GM12878 (cell line): ENCODE data around the gene WDR59. TPM values are rescaled to one million over a fixed set of nuclear protein-coding genes. Genes with fewer than 3 reads are reported as not detected.

ENCODE experiments used
- ATAC-seq: fragments of 200-7000 bp; cut with Tn5 transposase; 3 replicates; pipeline ENCODE4 v1.9.1; 2020; ENCODE audit warnings: mild to moderate bottlenecking, moderate library complexity
- BruUV-seq: library from RNA; stranded (reverse); fragments of 400-500 nt; replicated peaks from 2 replicates; lab custom pipeline; 2021; lab: Mats Ljungman, UMichigan
- CTCF ChIA-PET: fragments of 300-600 bp; sonication (Branson Sonifier 250); formaldehyde crosslinking; extraction: SDS; loops from one replicate; lab custom pipeline; 2021; ENCODE audit warnings: inconsistent platforms; lab: Yijun Ruan, JAX
- POLR2A ChIA-PET: fragments of 350-600 bp; formaldehyde crosslinking; extraction: SDS; loops from one replicate; lab custom pipeline; 2021; ENCODE audit warnings: inconsistent platforms; lab: Charles Lee
- RAD21 ChIA-PET: fragments of 300-600 bp; sonication (Branson Sonifier 250); formaldehyde crosslinking; loops from one replicate; lab custom pipeline; 2023; ENCODE audit warnings: antibody characterized with exemption; ENCODE audit not compliant: unreplicated experiment; lab: Charles Lee
- SMC1A ChIA-PET: fragments of 300-600 bp; sonication (Branson Sonifier 250); formaldehyde crosslinking; loops from one replicate; lab custom pipeline; 2023; ENCODE audit not compliant: unreplicated experiment, uncharacterized antibody; lab: Charles Lee
- DNase-seq: peaks from one replicate; pipeline ENCODE4 v3.0.0-alpha.2; 2011; ENCODE audit warnings: low read depth, low spot score
- FAIRE-seq: peaks from 3 replicates; lab custom pipeline; 2011; peaks lifted over from hg19 to GRCh38; lab: Jason Lieb, UNC
- H2AFZ ChIP-seq: 2 replicates; pipeline ENCODE4 v1.6.0; 2011; ENCODE audit warnings: low read depth, low read length, control low read depth; ENCODE audit not compliant: control insufficient read depth
- H3K27ac ChIP-seq: 2 replicates; pipeline ENCODE4 v1.5.1; 2011; ENCODE audit warnings: control low read depth; ENCODE audit not compliant: control insufficient read depth, insufficient read depth
- H3K27me3 ChIP-seq, 2 experiments: replicated peaks in 1 of 2; 2 replicates each; pipeline versions ENCODE4 v1.6.0 to v1.6.1; 2011; ENCODE audit warnings: low read length in 1 of 2; ENCODE audit not compliant: control insufficient read depth in 2 of 2, insufficient read depth in 2 of 2
- H3K36me3 ChIP-seq, 2 experiments: 2 replicates each; pipeline ENCODE4 v1.5.1; 2011; ENCODE audit warnings: low read length in 1 of 2; ENCODE audit not compliant: control insufficient read depth in 2 of 2, insufficient read depth in 2 of 2
- H3K4me1 ChIP-seq: 2 replicates; pipeline ENCODE4 v1.6.1; 2011; ENCODE audit warnings: mild to moderate bottlenecking, low read length, moderate library complexity, mixed read lengths; ENCODE audit not compliant: control insufficient read depth, insufficient read depth
- H3K4me2 ChIP-seq: 2 replicates; pipeline ENCODE4 v1.6.0; 2011; ENCODE audit warnings: control low read depth; ENCODE audit not compliant: control insufficient read depth, insufficient read depth
- H3K4me3 ChIP-seq: fragments of 200-600 bp; sonication (generic); 2 replicates; pipeline ENCODE4 v1.5.1; 2016
- H3K79me2 ChIP-seq: 2 replicates; pipeline ENCODE4 v1.6.0; 2011; ENCODE audit warnings: low read length; ENCODE audit not compliant: control insufficient read depth, insufficient read depth
- H3K9ac ChIP-seq: 2 replicates; pipeline ENCODE4 v1.8.0; 2011; ENCODE audit warnings: low read length, control low read depth, mixed read lengths; ENCODE audit not compliant: control insufficient read depth, insufficient read depth
- H3K9me3 ChIP-seq: replicated peaks from 3 replicates; pipeline ENCODE4 v1.5.1; 2011; ENCODE audit warnings: mild to moderate bottlenecking, low read length; ENCODE audit not compliant: control insufficient read depth, insufficient read depth
- H4K20me1 ChIP-seq: 2 replicates; pipeline ENCODE4 v1.6.0; 2011; ENCODE audit not compliant: control insufficient read depth, insufficient read depth
- CEBPB ChIP-seq, 2 experiments: fragments of 150-350 bp in 1 of 2; IDR thresholded peaks; 2 replicates each; pipeline ENCODE4 v1.6.1; 2012 to 2014; ENCODE audit warnings: low read depth in 2 of 2, low read length in 2 of 2, borderline replicate concordance in 1 of 2, inconsistent platforms in 1 of 2
- EP300 ChIP-seq, 2 experiments: fragments of 150-350 bp in 1 of 2; IDR thresholded peaks; 2 replicates each; pipeline ENCODE4 v1.6.1; 2011 to 2012; ENCODE audit warnings: low read depth in 2 of 2, low read length in 2 of 2, borderline replicate concordance in 1 of 2, improper control_type of control experiment in 1 of 2, inconsistent platforms in 1 of 2; ENCODE audit not compliant: control insufficient read depth in 1 of 2
- ESRRA ChIP-seq: IDR thresholded peaks from 2 replicates; pipeline ENCODE4 v1.6.1; 2012; ENCODE audit warnings: mild to moderate bottlenecking, low read length, improper control_type of control experiment
- GABPA ChIP-seq: IDR thresholded peaks from 2 replicates; pipeline ENCODE4 v1.6.1; 2014; ENCODE audit warnings: antibody characterized with exemption, low read depth, mild to moderate bottlenecking, inconsistent platforms
- JUND ChIP-seq: IDR thresholded peaks from 2 replicates; pipeline ENCODE4 v1.6.1; 2012; ENCODE audit warnings: low read depth, mild to moderate bottlenecking, low read length, improper control_type of control experiment, moderate library complexity
- LARP7 ChIP-seq: fragments of 450-650 bp; IDR thresholded peaks from 2 replicates; pipeline ENCODE4 v1.6.1; 2017; ENCODE audit warnings: mild to moderate bottlenecking
- WGBS: methylation state at CpG from one replicate; pipeline ENCODE4 v1.1.6; 2016; ENCODE audit warnings: low lambda C conversion rate; ENCODE audit not compliant: insufficient replicate concordance, insufficient coverage; ENCODE audit errors: missing lambda C conversion rate; 5-methylcytosine and 5-hydroxymethylcytosine counted together
- in situ Hi-C: fragments of 300-500 bp; cut with MboI; formaldehyde crosslinking; loops from 9 replicates; pipeline ENCODE4 v1.14.3; 2018; ENCODE audit warnings: mixed read lengths
- intact Hi-C: fragments of 100-400 bp; cut with micrococcal nuclease; formaldehyde crosslinking; loops from one replicate; pipeline ENCODE4 v1.14.2; 2022; ENCODE audit not compliant: unreplicated experiment
- polyA plus RNA-seq, 11 experiments: library from polyadenylated mRNA; depleted of rRNA in 4 of 11; unstranded in 6 of 11; stranded (reverse) in 5 of 11; fragments of >200 nt; fragmentation: Nextera tagmentation in 4 of 11; fragmentation: Illumina TruSeq in 1 of 11; extraction: Ambion mirVana in 4 of 11; extraction: Trizol in 1 of 11; gene quantifications; 1 replicate in 1 of 11; 2 replicates in 10 of 11; pipeline versions ENCODE4 v1.2.1 to v1.2.3, GENCODE V29; 2011 to 2016; ENCODE audit warnings: inconsistent platforms in 2 of 11, missing spikeins in 2 of 11, low read depth in 1 of 11
- total RNA-seq, 4 experiments: library from RNA; depleted of rRNA in 3 of 4; stranded (reverse); fragments of >200 nt in 3 of 4; fragmentation: Illumina TruSeq in 1 of 4; extraction: Trizol in 1 of 4; gene quantifications; 2 replicates each; pipeline versions ENCODE4 v1.2.1 to v1.2.3, GENCODE V29; 2013 to 2021
- TF ChIP-seq, protein P1 (sequence below): fragments of 450-650 bp; IDR thresholded peaks from 2 replicates; pipeline ENCODE4 v1.6.1; 2016; ENCODE audit warnings: mild to moderate bottlenecking
- TF ChIP-seq, protein P2 (sequence below): fragments of 450-650 bp; IDR thresholded peaks from 2 replicates; pipeline ENCODE4 v1.6.1; 2017; ENCODE audit warnings: mild to moderate bottlenecking, moderate library complexity
- TF ChIP-seq, protein P3 (sequence below): fragments of 450-650 bp; IDR thresholded peaks from 2 replicates; pipeline ENCODE4 v1.6.1; 2017; ENCODE audit warnings: mild to moderate bottlenecking, low read depth, inconsistent platforms; ENCODE audit not compliant: poor library complexity, severe bottlenecking
- TF ChIP-seq, protein P4 (sequence below), 3 experiments: IDR thresholded peaks in 2 of 3; conservative IDR thresholded peaks in 1 of 3; 2 replicates each; pipeline ENCODE4 v1.5.1; 2011; ENCODE audit warnings: low read depth in 3 of 3, low read length in 3 of 3, mild to moderate bottlenecking in 3 of 3, control low read depth in 2 of 3, moderate library complexity in 2 of 3, inconsistent platforms in 1 of 3, mixed read lengths in 1 of 3; ENCODE audit not compliant: control insufficient read depth in 2 of 3, insufficient read depth in 1 of 3; ENCODE audit errors: extremely low read depth in 1 of 3
- TF ChIP-seq, protein P5 (sequence below): IDR thresholded peaks from 2 replicates; pipeline ENCODE4 v1.6.1; 2012; ENCODE audit warnings: low read depth, low read length, improper control_type of control experiment

The WDR59 gene
- total and polyA plus RNA-seq, 10 of the 15 experiments (the other 5 are each of a cell fraction or from before 2014, with no cell fraction given): 9.7 to 78.4 (median 24.5) TPM

DNA sequence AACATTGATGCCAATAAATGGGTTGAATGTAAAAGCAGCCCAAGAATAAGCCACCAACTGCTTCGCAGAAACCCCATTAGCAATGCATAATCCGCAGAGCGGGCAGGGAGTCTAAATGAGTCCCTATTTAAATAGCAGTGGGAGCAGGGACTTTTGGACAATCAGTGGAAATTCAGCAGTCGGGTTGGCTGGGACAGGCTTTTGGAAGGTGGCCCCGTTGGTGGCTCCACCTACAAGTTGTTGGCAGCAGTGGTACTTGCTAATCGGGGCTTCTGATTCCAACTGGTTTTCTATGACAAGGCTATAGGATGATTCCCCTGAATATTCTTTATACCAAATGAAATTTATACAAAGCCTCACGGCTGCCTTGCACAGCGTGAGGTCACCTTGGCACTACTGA is 86.3 kb downstream of the WDR59 start:
- Histone ChIP-seq H3K79me2 (no peaks in the 10 kb centered on the region), H4K20me1 (no peaks in the 10 kb centered on the region), H3K9me3 (no peaks in the 10 kb centered on the region), H2AFZ (no peak overlapping the region), H3K27ac (no peak overlapping the region), H3K27me3 (no peaks in the 10 kb centered on the region), H3K4me2 (no peak overlapping the region), H3K36me3 (0 out of 4 replicates have a peak, but pooled peaks cover 0 to 3% of the 10 kb centered on the region in 2 experiments), H3K4me1 (peaks cover under 1% of the 10 kb centered on the region; the same call in 1 of the 2 replicates), H3K9ac (no peak overlapping the region), H3K4me3 (no peak overlapping the region)
- ATAC-seq (no peak), FAIRE-seq (no peak), DNase-seq (no peak)
- TF ChIP-seq, protein P1, sequence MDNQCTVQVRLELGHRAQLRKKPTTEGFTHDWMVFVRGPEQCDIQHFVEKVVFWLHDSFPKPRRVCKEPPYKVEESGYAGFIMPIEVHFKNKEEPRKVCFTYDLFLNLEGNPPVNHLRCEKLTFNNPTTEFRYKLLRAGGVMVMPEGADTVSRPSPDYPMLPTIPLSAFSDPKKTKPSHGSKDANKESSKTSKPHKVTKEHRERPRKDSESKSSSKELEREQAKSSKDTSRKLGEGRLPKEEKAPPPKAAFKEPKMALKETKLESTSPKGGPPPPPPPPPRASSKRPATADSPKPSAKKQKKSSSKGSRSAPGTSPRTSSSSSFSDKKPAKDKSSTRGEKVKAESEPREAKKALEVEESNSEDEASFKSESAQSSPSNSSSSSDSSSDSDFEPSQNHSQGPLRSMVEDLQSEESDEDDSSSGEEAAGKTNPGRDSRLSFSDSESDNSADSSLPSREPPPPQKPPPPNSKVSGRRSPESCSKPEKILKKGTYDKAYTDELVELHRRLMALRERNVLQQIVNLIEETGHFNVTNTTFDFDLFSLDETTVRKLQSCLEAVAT: no peak
- TF ChIP-seq, protein P2, sequence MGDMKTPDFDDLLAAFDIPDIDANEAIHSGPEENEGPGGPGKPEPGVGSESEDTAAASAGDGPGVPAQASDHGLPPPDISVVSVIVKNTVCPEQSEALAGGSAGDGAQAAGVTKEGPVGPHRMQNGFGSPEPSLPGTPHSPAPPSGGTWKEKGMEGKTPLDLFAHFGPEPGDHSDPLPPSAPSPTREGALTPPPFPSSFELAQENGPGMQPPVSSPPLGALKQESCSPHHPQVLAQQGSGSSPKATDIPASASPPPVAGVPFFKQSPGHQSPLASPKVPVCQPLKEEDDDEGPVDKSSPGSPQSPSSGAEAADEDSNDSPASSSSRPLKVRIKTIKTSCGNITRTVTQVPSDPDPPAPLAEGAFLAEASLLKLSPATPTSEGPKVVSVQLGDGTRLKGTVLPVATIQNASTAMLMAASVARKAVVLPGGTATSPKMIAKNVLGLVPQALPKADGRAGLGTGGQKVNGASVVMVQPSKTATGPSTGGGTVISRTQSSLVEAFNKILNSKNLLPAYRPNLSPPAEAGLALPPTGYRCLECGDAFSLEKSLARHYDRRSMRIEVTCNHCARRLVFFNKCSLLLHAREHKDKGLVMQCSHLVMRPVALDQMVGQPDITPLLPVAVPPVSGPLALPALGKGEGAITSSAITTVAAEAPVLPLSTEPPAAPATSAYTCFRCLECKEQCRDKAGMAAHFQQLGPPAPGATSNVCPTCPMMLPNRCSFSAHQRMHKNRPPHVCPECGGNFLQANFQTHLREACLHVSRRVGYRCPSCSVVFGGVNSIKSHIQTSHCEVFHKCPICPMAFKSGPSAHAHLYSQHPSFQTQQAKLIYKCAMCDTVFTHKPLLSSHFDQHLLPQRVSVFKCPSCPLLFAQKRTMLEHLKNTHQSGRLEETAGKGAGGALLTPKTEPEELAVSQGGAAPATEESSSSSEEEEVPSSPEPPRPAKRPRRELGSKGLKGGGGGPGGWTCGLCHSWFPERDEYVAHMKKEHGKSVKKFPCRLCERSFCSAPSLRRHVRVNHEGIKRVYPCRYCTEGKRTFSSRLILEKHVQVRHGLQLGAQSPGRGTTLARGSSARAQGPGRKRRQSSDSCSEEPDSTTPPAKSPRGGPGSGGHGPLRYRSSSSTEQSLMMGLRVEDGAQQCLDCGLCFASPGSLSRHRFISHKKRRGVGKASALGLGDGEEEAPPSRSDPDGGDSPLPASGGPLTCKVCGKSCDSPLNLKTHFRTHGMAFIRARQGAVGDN: no peak
- TF ChIP-seq, protein P3, sequence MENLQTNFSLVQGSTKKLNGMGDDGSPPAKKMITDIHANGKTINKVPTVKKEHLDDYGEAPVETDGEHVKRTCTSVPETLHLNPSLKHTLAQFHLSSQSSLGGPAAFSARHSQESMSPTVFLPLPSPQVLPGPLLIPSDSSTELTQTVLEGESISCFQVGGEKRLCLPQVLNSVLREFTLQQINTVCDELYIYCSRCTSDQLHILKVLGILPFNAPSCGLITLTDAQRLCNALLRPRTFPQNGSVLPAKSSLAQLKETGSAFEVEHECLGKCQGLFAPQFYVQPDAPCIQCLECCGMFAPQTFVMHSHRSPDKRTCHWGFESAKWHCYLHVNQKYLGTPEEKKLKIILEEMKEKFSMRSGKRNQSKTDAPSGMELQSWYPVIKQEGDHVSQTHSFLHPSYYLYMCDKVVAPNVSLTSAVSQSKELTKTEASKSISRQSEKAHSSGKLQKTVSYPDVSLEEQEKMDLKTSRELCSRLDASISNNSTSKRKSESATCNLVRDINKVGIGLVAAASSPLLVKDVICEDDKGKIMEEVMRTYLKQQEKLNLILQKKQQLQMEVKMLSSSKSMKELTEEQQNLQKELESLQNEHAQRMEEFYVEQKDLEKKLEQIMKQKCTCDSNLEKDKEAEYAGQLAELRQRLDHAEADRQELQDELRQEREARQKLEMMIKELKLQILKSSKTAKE: no peak
- TF ChIP-seq CEBPB (IDR thresholded peaks at IDR 0.05; ENCODE audit: borderline replicate concordance in 1 of 2, low read depth in 2 of 2, low read length in 2 of 2): no peak
- TF ChIP-seq JUND: no peak
- no peak for TF ChIP-seq GABPA
- TF ChIP-seq, protein P4, sequence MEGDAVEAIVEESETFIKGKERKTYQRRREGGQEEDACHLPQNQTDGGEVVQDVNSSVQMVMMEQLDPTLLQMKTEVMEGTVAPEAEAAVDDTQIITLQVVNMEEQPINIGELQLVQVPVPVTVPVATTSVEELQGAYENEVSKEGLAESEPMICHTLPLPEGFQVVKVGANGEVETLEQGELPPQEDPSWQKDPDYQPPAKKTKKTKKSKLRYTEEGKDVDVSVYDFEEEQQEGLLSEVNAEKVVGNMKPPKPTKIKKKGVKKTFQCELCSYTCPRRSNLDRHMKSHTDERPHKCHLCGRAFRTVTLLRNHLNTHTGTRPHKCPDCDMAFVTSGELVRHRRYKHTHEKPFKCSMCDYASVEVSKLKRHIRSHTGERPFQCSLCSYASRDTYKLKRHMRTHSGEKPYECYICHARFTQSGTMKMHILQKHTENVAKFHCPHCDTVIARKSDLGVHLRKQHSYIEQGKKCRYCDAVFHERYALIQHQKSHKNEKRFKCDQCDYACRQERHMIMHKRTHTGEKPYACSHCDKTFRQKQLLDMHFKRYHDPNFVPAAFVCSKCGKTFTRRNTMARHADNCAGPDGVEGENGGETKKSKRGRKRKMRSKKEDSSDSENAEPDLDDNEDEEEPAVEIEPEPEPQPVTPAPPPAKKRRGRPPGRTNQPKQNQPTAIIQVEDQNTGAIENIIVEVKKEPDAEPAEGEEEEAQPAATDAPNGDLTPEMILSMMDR (IDR thresholded peaks at IDR 0.05 in 2 of 3, conservative IDR thresholded peaks at IDR 0.05 in 1 of 3; ENCODE audit: control insufficient read depth in 2 of 3, extremely low read depth in 1 of 3, insufficient read depth in 1 of 3, low read depth in 3 of 3, low read length in 3 of 3): no peak
- TF ChIP-seq EP300 (IDR thresholded peaks at IDR 0.05; ENCODE audit: borderline replicate concordance in 1 of 2, control insufficient read depth in 1 of 2, low read depth in 2 of 2, low read length in 2 of 2): no peak
- TF ChIP-seq LARP7: no peak
- no peak for TF ChIP-seq ESRRA
- TF ChIP-seq, protein P5, sequence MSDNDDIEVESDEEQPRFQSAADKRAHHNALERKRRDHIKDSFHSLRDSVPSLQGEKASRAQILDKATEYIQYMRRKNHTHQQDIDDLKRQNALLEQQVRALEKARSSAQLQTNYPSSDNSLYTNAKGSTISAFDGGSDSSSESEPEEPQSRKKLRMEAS: no peak
- ChIA-PET POLR2A (no interaction called here), CTCF (no interaction called here), SMC1A (no interaction called here), RAD21 (interaction anchor here (1.3 kb wide), 1 partner anchor 36 kb away, joined by 3 read pairs; no protein-coding TSS in a partner anchor)
- no TSS peak for BruUV-seq
- intact Hi-C loops (no loop called here), in situ Hi-C loops (no loop called here)
- 94% methylated on average over 8 of the region's 8 CpGs for WGBS
